ENCODE results near the gene NPIPB4. TPM values are rescaled to one million over a fixed set of nuclear protein-coding genes. Genes with fewer than 3 reads are reported as not detected.
"Not testable (repeated sequence)": the region's sequence is repeated elsewhere in the genome, so short reads cannot be mapped to it uniquely, and the experiment has no call there.

The NPIPB4 gene
- total RNA-seq, 1 donor from 2014 or later, result 32.2 TPM

DNA sequence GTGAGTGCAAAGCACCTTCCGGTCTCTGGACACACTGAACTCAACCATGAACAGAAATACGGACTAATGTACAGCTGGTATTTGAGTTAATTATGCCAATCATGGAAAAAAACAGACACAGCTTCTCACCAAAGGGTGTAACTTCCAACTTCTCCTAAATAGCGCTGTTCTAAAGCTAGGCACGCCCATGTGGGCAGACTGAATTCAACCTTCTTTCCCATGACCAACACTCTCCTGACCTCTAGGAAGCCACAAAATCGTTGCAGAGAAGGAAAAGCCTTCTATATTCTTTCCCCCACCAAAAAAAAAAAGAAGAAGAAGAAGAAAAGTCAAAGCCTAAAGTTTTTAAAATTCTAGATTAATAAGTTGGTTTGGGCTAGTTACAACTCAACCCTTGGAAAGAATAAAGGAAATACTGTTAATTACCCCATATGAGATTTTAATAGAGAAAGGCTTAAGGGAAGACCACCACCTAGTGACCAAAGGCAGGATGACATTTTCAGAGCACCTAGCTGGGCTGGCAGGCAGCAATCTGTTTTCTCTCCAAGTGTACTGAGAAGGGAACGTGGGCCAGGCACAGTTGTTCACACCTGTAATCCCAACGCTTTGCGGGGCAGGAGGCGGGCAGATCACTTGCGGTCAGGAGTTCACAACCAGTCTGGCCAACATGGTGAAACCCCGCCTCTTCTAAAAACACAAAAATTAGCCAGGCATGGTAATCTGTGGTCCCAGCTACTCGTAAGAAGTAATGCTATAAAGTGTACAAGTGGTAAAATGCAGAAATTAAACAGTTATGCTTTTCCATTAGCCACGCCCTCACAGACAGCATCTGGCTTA, 55.8 kb downstream of the NPIPB4 start:
- not testable (repeated sequence) for H3K4me3 ChIP-seq (ENCODE audit: low read depth, low read length); DNase-seq (ENCODE audit: low read depth)
- TF ChIP-seq, protein P1, sequence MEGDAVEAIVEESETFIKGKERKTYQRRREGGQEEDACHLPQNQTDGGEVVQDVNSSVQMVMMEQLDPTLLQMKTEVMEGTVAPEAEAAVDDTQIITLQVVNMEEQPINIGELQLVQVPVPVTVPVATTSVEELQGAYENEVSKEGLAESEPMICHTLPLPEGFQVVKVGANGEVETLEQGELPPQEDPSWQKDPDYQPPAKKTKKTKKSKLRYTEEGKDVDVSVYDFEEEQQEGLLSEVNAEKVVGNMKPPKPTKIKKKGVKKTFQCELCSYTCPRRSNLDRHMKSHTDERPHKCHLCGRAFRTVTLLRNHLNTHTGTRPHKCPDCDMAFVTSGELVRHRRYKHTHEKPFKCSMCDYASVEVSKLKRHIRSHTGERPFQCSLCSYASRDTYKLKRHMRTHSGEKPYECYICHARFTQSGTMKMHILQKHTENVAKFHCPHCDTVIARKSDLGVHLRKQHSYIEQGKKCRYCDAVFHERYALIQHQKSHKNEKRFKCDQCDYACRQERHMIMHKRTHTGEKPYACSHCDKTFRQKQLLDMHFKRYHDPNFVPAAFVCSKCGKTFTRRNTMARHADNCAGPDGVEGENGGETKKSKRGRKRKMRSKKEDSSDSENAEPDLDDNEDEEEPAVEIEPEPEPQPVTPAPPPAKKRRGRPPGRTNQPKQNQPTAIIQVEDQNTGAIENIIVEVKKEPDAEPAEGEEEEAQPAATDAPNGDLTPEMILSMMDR (conservative IDR thresholded peaks at IDR 0.05; ENCODE audit: low read depth, low read length), result peak; percentile 51

DNA sequence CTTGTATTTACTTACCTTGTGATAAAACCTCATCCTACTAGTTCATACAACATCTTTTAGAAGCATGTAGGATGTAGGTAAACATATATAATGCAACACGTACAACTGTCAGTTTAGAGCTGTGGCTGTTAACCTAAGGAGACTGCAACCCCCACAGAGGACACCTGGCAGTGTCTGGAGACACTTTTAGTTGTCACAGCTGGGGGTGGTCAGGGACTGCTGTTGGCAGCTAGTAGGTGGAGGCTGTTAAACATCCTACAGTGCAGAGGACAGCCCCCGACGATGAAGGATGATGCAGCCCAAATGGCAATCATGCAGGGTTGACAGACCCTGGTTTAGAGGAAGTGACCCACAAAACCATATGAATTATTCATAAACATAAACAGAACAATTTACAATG, 59.0 kb downstream of the NPIPB4 start:
- not testable (repeated sequence) for DNase-seq (ENCODE audit: low read depth); H3K4me3 ChIP-seq (ENCODE audit: low read depth, low read length)

DNA sequence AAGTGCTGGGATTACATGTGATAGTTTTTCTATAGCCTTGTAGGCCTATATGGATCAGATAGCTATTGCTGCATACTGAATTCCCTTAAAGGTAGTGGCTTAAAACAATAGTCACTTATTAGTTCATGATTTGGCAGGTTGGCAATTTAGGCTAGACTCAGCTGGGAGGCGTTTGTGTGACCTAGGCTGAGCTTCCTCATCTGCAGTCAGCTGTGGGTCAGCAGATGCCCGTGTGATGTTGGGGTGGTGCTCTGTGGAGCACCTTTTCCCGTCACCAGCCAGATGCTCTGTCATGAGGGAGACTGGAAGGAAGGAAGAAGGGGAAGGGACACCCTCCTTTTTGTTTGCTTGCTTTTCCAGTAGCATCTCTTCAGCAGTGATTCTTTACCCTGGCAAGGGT, 64.2 kb downstream of the NPIPB4 start:
- DNase-seq (ENCODE audit: low read depth); H3K4me3 ChIP-seq (ENCODE audit: low read depth, low read length): not testable (repeated sequence)

DNA sequence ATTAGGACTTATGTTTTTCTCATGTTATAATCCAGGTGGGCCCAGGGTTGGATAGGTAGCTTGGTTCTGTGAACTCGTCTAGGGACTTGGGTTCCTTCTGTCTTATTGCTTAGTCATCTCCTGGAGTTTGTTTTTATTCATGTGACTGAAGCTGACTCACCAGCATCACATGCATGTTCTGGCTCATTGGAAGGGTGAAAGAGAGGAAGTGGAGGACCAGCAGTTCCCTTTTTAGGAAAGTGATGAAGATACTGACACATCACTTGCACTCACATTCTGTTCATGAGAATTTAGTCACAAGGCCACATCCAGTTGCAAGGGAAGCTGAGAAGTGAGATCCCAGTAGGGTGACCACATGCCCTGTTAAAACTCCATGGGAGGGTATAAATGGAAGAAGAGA, 67.0 kb downstream of the NPIPB4 start:
- not testable (repeated sequence) for DNase-seq (ENCODE audit: low read depth); H3K4me3 ChIP-seq (ENCODE audit: low read depth, low read length)

Other genes starting within 250 kb of the NPIPB4 start
- not detected in 2 replicates for gene IGSF6, start 205.1 kb downstream of the NPIPB4 start, total RNA-seq
- gene OTOA, start 193.8 kb downstream of the NPIPB4 start, total RNA-seq, result not detected in 2 replicates
- gene UQCRC2, start 95.6 kb upstream of the NPIPB4 start, total RNA-seq, result 140 and 163 TPM in 2 replicates
- gene PDZD9, start 143.4 kb upstream of the NPIPB4 start, total RNA-seq, result not detected in 2 replicates
- gene MOSMO, start 150.4 kb upstream of the NPIPB4 start, total RNA-seq, result 2.4 and 8.0 TPM in 2 replicates
- under 0.01 TPM in 1 of 2 replicates, not detected in the other for gene VWA3A, start 234.8 kb upstream of the NPIPB4 start, total RNA-seq